Measurements from ENCODE around the gene CATSPER1.

The CATSPER1 gene

GRCh38 chr11:65992056-65992455 lies 34.2 kb downstream of the CATSPER1 start:
- DNase-seq, result no peak

GRCh38 chr11:65988791-65989592 lies 37.3 kb downstream of the CATSPER1 start:
- DNase-seq, result peak; percentile 92

GRCh38 chr11:65987336-65987735 lies 38.9 kb downstream of the CATSPER1 start:
- DNase-seq, result no peak

- no peak for DNase-seq
Observed at GRCh38 chr11:65983589-65983987, 42.7 kb downstream of the CATSPER1 start.

- DNase-seq, result no peak
Observed at GRCh38 chr11:65982824-65983588, 43.3 kb downstream of the CATSPER1 start.

GRCh38 chr11:65981972-65982823 lies 44.1 kb downstream of the CATSPER1 start:
- DNase-seq, result no peak

- no peak for DNase-seq
Observed at GRCh38 chr11:65981101-65981740, 45.1 kb downstream of the CATSPER1 start.

GRCh38 chr11:65979261-65979759 lies 47.0 kb downstream of the CATSPER1 start:
- no peak for DNase-seq

GRCh38 chr11:65978391-65979238 lies 47.7 kb downstream of the CATSPER1 start:
- no peak for DNase-seq

- no peak for DNase-seq
Observed at GRCh38 chr11:65977621-65978390, 48.5 kb downstream of the CATSPER1 start.

GRCh38 chr11:65976216-65977176 lies 49.8 kb downstream of the CATSPER1 start:
- DNase-seq, result no peak

GRCh38 chr11:65975771-65976170 lies 50.5 kb downstream of the CATSPER1 start:
- no peak for DNase-seq

- DNase-seq, result no peak
Observed at GRCh38 chr11:65973439-65974110, 52.7 kb downstream of the CATSPER1 start.

GRCh38 chr11:65972116-65972515 lies 54.2 kb downstream of the CATSPER1 start:
- no peak for DNase-seq

GRCh38 chr11:65968600-65969482 lies 57.4 kb downstream of the CATSPER1 start:
- DNase-seq, result no peak

- no peak for DNase-seq
Observed at GRCh38 chr11:65967329-65967934, 58.8 kb downstream of the CATSPER1 start.

All from NCI-H1105 treated with DMSO at 0.1 percent for 48 hours (cell line).